OCI-LY7 (cell line): ENCODE measurements around the gene CENPU. TPM values are rescaled to one million over a fixed set of nuclear protein-coding genes. Genes with fewer than 3 reads are reported as not detected.

Source experiments
- BruUV-seq: library from RNA; stranded (reverse); fragments of 400-500 nt; replicated peaks from 2 replicates; lab custom pipeline; 2021; lab: Mats Ljungman, UMichigan
- CTCF ChIA-PET: fragments of 300-600 bp; sonication (Branson Sonifier 250); formaldehyde crosslinking; loops from one replicate; lab custom pipeline; 2022; ENCODE audit warnings: antibody characterized with exemption; ENCODE audit not compliant: unreplicated experiment; lab: Charles Lee
- POLR2A ChIA-PET: fragments of 300-600 bp; sonication (Branson Sonifier 250); formaldehyde crosslinking; loops from one replicate; lab custom pipeline; 2022; ENCODE audit warnings: antibody characterized with exemption; lab: Charles Lee
- DNase-seq: peaks from one replicate; pipeline ENCODE4 v3.0.0-alpha.2; 2015; ENCODE audit warnings: low spot score
- H2AFZ ChIP-seq: fragments of 200-600 bp; sonication (generic), shearing (Covaris generic); 2 replicates; pipeline ENCODE4 v1.6.1; 2014; ENCODE audit warnings: mild to moderate bottlenecking, antibody characterized with exemption, low read length, moderate library complexity
- H3K27ac ChIP-seq: fragments of 200-600 bp; sonication (generic); 2 replicates; pipeline ENCODE4 v1.5.1; 2014; ENCODE audit warnings: mixed run types, low read depth, mild to moderate bottlenecking, moderate library complexity, low read length, inconsistent platforms; ENCODE audit not compliant: poor library complexity, severe bottlenecking
- H3K36me3 ChIP-seq: fragments of 200-600 bp; sonication (generic); 2 replicates; pipeline ENCODE4 v1.6.1; 2014; ENCODE audit warnings: mild to moderate bottlenecking, antibody characterized with exemption, low read length, moderate library complexity, mixed read lengths; ENCODE audit not compliant: insufficient read depth
- H3K4me1 ChIP-seq: fragments of 200-600 bp; sonication (generic); 2 replicates; pipeline ENCODE4 v1.5.1; 2014; ENCODE audit warnings: mild to moderate bottlenecking, low read length; ENCODE audit not compliant: insufficient read depth, poor library complexity, severe bottlenecking
- H3K4me2 ChIP-seq: fragments of 200-600 bp; sonication (generic); 2 replicates; pipeline ENCODE4 v1.6.1; 2014; ENCODE audit warnings: mild to moderate bottlenecking, low read length
- H3K4me3 ChIP-seq: fragments of 200-600 bp; sonication (generic); 2 replicates; pipeline ENCODE4 v1.5.1; 2014; ENCODE audit warnings: mild to moderate bottlenecking, low read depth, low read length; ENCODE audit not compliant: poor library complexity, severe bottlenecking
- H3K79me2 ChIP-seq: fragments of 200-600 bp; sonication (generic); 2 replicates; pipeline ENCODE4 v1.6.1; 2016; ENCODE audit warnings: low read depth, mild to moderate bottlenecking, low read length, moderate library complexity, mixed read lengths; ENCODE audit not compliant: insufficient read depth
- H3K9me2 ChIP-seq: fragments of 200-600 bp; sonication (generic); 2 replicates; pipeline ENCODE4 v1.6.1; 2016; ENCODE audit warnings: mild to moderate bottlenecking, low read length, mixed read lengths; ENCODE audit not compliant: insufficient read depth
- H3K9me3 ChIP-seq: fragments of 200-600 bp; sonication (generic); 2 replicates; pipeline ENCODE4 v1.6.1; 2014; ENCODE audit warnings: mild to moderate bottlenecking, mixed run types, low read length, mixed read lengths
- H4K20me1 ChIP-seq: fragments of 200-600 bp; sonication (generic); 2 replicates; pipeline ENCODE4 v1.6.1; 2014; ENCODE audit warnings: mild to moderate bottlenecking, antibody characterized with exemption, low read length, moderate library complexity, mixed read lengths; ENCODE audit not compliant: insufficient read depth
- CTCF ChIP-seq: fragments of 200-600 bp; sonication (generic); conservative IDR thresholded peaks from 2 replicates; pipeline ENCODE4 v1.5.1; 2014; ENCODE audit warnings: mild to moderate bottlenecking, antibody characterized with exemption, low read length, moderate library complexity, mixed read lengths
- EZH2phosphoT487 ChIP-seq: fragments of 200-600 bp; sonication (generic); IDR thresholded peaks from 2 replicates; pipeline ENCODE4 v1.6.1; 2018; ENCODE audit warnings: low read depth, borderline replicate concordance, mild to moderate bottlenecking, mixed run types, antibody characterized with exemption, low read length, moderate library complexity, mixed read lengths
- intact Hi-C: fragments of 100-400 bp; cut with micrococcal nuclease; formaldehyde crosslinking; loops from one replicate; pipeline ENCODE4 v1.10.0; 2022; ENCODE audit not compliant: unreplicated experiment
- total RNA-seq, 2 experiments: library from RNA; depleted of rRNA in 1 of 2; stranded (reverse); fragments of >200 nt in 1 of 2; shearing (Covaris generic) in 1 of 2; gene quantifications; 2 replicates each; pipeline ENCODE4 v1.2.3, GENCODE V29; 2014 to 2022

Gene CENPU
- total RNA-seq, 2 experiments from 2014 or later: 83.9 to 132 TPM

- Histone ChIP-seq H3K4me3 (no peak overlapping the region), H3K9me3 (no peaks in the 10 kb centered on the region), H3K36me3 (no peaks in the 10 kb centered on the region; the same call in 1 of the 2 replicates), H3K79me2 (no peaks in the 10 kb centered on the region), H3K9me2 (no peaks in the 10 kb centered on the region), H3K4me1 (no peaks in the 10 kb centered on the region), H3K4me2 (no peak overlapping the region), H2AFZ (no peak overlapping the region), H4K20me1 (no peaks in the 10 kb centered on the region), H3K27ac (no peak overlapping the region)
- no TSS peak for BruUV-seq
- intact Hi-C loops: no loop called here
- ChIA-PET POLR2A (interaction anchor here (1.1 to 1.3 kb wide), 2 partner anchors 14 to 15 kb away, joined by 3 to 4 read pairs; no protein-coding TSS in a partner anchor), CTCF (no interaction called here)
- no peak for DNase-seq
- TF ChIP-seq CTCF (no peak), EZH2phosphoT487 (no peak)
These were observed 53.2 kb downstream of the CENPU start for GRCh38 chr4:184680698-184681097.

- H2AFZ ChIP-seq: no peak overlapping the region
- no peak overlapping the region for H3K4me3 ChIP-seq
- H3K9me3 ChIP-seq: no peaks in the 10 kb centered on the region
- no peak for DNase-seq
- H3K4me2 ChIP-seq: no peak overlapping the region
- no peaks in the 10 kb centered on the region for H3K79me2 ChIP-seq
- CTCF ChIA-PET: no interaction called here
- H3K9me2 ChIP-seq: no peaks in the 10 kb centered on the region
- intact Hi-C loops: no loop called here
- H4K20me1 ChIP-seq: no peaks in the 10 kb centered on the region
- no TSS peak for BruUV-seq
- POLR2A ChIA-PET: interaction anchor here (0.6 kb wide), 1 partner anchor 98 kb away, joined by 4 read pairs; no protein-coding TSS in a partner anchor
- H3K27ac ChIP-seq: no peak overlapping the region
- TF ChIP-seq CTCF (no peak), EZH2phosphoT487 (no peak)
- H3K4me1 ChIP-seq: no peaks in the 10 kb centered on the region
- H3K36me3 ChIP-seq: no peaks in the 10 kb centered on the region; the same call in 1 of the 2 replicates
These were observed 57.9 kb downstream of the CENPU start for GRCh38 chr4:184675821-184676492.

- H3K9me2 ChIP-seq: no peaks in the 10 kb centered on the region
- CTCF ChIA-PET: no interaction called here
- no peaks in the 10 kb centered on the region; the same call in 1 of the 2 replicates for H3K36me3 ChIP-seq
- no peaks in the 10 kb centered on the region for H3K79me2 ChIP-seq
- no peak for DNase-seq
- H3K4me1 ChIP-seq: no peaks in the 10 kb centered on the region
- H3K27ac ChIP-seq: no peak overlapping the region
- H3K4me3 ChIP-seq: no peak overlapping the region
- no peaks in the 10 kb centered on the region for H3K9me3 ChIP-seq
- H2AFZ ChIP-seq: no peak overlapping the region
- no peak for TF ChIP-seq CTCF
- no peak for TF ChIP-seq EZH2phosphoT487
- no peaks in the 10 kb centered on the region for H4K20me1 ChIP-seq
- intact Hi-C loops: no loop called here
- POLR2A ChIA-PET: interaction anchor here (0.6 to 0.9 kb wide), 3 partner anchors 8 to 99 kb away, joined by 3 to 4 read pairs (median 4); no protein-coding TSS in a partner anchor
- H3K4me2 ChIP-seq: no peak overlapping the region
- BruUV-seq: no TSS peak
These were observed 58.9 kb downstream of the CENPU start for GRCh38 chr4:184675018-184675417.
